ENCODE data around the gene PAFAH1B1.
"Not testable (repeated sequence)": the region's sequence is repeated elsewhere in the genome, so short reads cannot be mapped to it uniquely, and the experiment has no call there.

DNA sequence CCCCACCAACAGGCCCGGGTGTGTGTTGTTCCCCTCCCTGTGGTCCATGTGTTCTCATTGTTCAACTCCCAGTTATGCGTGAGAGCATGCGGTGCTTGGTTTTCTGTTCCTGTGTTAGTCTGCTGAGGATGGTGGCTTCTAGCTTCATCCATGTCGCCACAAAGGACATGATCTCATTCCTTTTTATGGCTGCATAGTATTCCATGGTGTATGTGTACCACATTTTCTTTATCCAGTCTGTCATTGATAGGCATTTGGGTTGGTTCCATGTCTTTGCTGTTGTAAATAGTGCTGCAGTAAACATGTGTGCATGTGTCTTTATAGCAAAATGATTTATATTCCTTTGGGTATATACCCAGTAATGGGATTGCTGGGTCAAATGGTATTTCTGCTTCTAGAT lies 67.0 kb downstream of the PAFAH1B1 start:
- TF ChIP-seq, protein P1, sequence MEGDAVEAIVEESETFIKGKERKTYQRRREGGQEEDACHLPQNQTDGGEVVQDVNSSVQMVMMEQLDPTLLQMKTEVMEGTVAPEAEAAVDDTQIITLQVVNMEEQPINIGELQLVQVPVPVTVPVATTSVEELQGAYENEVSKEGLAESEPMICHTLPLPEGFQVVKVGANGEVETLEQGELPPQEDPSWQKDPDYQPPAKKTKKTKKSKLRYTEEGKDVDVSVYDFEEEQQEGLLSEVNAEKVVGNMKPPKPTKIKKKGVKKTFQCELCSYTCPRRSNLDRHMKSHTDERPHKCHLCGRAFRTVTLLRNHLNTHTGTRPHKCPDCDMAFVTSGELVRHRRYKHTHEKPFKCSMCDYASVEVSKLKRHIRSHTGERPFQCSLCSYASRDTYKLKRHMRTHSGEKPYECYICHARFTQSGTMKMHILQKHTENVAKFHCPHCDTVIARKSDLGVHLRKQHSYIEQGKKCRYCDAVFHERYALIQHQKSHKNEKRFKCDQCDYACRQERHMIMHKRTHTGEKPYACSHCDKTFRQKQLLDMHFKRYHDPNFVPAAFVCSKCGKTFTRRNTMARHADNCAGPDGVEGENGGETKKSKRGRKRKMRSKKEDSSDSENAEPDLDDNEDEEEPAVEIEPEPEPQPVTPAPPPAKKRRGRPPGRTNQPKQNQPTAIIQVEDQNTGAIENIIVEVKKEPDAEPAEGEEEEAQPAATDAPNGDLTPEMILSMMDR (IDR thresholded peaks at IDR 0.05) = not testable (repeated sequence)
- TF ChIP-seq POLR2A (IDR thresholded peaks at IDR 0.05) = not testable (repeated sequence)

All from adrenal gland (tissue), 5 donors.